Measurements from ENCODE around the gene GRM7. TPM values are rescaled to one million over a fixed set of nuclear protein-coding genes. Genes with fewer than 3 reads are reported as not detected.

Gene GRM7
- total RNA-seq, 1 experiment from 2014 or later = not detected

DNA sequence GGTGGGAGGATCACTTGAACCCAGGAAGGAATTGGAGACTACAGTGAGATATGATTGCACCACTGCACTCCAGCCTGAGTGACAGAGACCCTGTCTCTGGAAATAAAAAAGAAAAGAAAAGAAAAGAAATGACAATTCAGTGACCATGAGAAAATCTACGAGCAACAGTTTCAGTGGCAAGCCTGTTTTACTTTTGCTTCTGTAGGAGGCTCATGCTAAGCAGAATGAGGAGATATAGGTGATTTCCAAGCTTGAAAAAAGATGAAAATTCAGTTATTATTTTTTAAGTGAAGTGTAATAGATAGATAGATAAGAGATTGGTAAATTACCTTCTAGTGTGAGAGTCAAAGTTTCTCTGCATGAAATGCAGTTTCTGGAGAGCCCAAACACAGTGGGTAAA lies 651.1 kb downstream of the GRM7 start:
- H3K27ac ChIP-seq (ENCODE audit: low read depth, low read length, poor library complexity, severe bottlenecking) = no peak overlapping the region
- H3K36me3 ChIP-seq (ENCODE audit: insufficient read depth, low read length, poor library complexity, severe bottlenecking) = no peaks in the 10 kb centered on the region
- ChIA-PET POLR2A (ENCODE audit: low non-redundant PET) (interaction anchor here (0.6 kb wide), 1 partner anchor 330 kb away, joined by 3 read pairs; no protein-coding TSS in a partner anchor), CTCF (no interaction called here)
- intact Hi-C loops (cut with micrococcal nuclease; ENCODE audit: unreplicated experiment) = no loop called here
- H3K27me3 ChIP-seq (replicated peaks; ENCODE audit: insufficient read depth, low read depth, low read length, poor library complexity) = no peaks in the 10 kb centered on the region
- H3K4me1 ChIP-seq (ENCODE audit: insufficient read depth, low read length, poor library complexity, severe bottlenecking) = no peaks in the 10 kb centered on the region
- no TSS peak for BruUV-seq (replicated peaks)
- TF ChIP-seq EZH2 (IDR thresholded peaks at IDR 0.05; ENCODE audit: borderline replicate concordance, low read depth, low read length, poor library complexity, severe bottlenecking) = no peak
- TF ChIP-seq, protein P1, sequence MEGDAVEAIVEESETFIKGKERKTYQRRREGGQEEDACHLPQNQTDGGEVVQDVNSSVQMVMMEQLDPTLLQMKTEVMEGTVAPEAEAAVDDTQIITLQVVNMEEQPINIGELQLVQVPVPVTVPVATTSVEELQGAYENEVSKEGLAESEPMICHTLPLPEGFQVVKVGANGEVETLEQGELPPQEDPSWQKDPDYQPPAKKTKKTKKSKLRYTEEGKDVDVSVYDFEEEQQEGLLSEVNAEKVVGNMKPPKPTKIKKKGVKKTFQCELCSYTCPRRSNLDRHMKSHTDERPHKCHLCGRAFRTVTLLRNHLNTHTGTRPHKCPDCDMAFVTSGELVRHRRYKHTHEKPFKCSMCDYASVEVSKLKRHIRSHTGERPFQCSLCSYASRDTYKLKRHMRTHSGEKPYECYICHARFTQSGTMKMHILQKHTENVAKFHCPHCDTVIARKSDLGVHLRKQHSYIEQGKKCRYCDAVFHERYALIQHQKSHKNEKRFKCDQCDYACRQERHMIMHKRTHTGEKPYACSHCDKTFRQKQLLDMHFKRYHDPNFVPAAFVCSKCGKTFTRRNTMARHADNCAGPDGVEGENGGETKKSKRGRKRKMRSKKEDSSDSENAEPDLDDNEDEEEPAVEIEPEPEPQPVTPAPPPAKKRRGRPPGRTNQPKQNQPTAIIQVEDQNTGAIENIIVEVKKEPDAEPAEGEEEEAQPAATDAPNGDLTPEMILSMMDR (conservative IDR thresholded peaks at IDR 0.05; ENCODE audit: low read depth, low read length) = no peak
- no peak for DNase-seq (ENCODE audit: low spot score)
- no peak overlapping the region for H3K4me3 ChIP-seq (ENCODE audit: low read depth, low read length, poor library complexity, severe bottlenecking)
- H3K9me3 ChIP-seq (ENCODE audit: low read depth, low read length, poor library complexity, severe bottlenecking) = no peaks in the 10 kb centered on the region

DNA sequence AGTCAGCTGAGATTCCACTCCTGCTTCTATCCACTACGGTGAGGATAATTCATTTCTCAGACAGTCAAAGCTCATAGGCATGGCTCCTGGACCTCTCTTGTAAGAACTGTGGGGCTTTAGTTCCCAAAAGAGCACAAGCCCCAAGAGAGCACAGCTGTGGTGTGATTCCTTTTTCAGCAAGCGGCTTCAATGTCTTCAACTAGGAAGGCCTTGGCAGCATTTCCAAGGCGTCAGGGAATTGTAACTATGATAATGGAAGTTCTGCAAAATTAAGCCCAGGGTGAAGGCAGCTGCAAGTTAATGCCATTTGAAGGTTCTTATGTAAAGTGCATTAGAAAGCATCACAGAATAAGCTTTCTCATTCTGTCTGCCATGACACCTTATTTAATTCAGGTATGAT lies 657.1 kb downstream of the GRM7 start:
- intact Hi-C loops (cut with micrococcal nuclease; ENCODE audit: unreplicated experiment) = no loop called here
- BruUV-seq (replicated peaks) = no TSS peak
- DNase-seq (ENCODE audit: low spot score) = no peak
- H3K4me3 ChIP-seq (ENCODE audit: low read depth, low read length, poor library complexity, severe bottlenecking) = no peak overlapping the region
- TF ChIP-seq, protein P1 (conservative IDR thresholded peaks at IDR 0.05; ENCODE audit: low read depth, low read length) = no peak
- TF ChIP-seq EZH2 (IDR thresholded peaks at IDR 0.05; ENCODE audit: borderline replicate concordance, low read depth, low read length, poor library complexity, severe bottlenecking) = no peak
- CTCF ChIA-PET = no interaction called here
- no peaks in the 10 kb centered on the region for H3K9me3 ChIP-seq (ENCODE audit: low read depth, low read length, poor library complexity, severe bottlenecking)
- POLR2A ChIA-PET (ENCODE audit: low non-redundant PET) = no interaction called here
- H3K27ac ChIP-seq (ENCODE audit: low read depth, low read length, poor library complexity, severe bottlenecking) = no peak overlapping the region
- peaks cover 3% of the 10 kb centered on the region for H3K4me1 ChIP-seq (ENCODE audit: insufficient read depth, low read length, poor library complexity, severe bottlenecking)
- H3K36me3 ChIP-seq (ENCODE audit: insufficient read depth, low read length, poor library complexity, severe bottlenecking) = no peaks in the 10 kb centered on the region
- H3K27me3 ChIP-seq (replicated peaks; ENCODE audit: insufficient read depth, low read depth, low read length, poor library complexity) = no peaks in the 10 kb centered on the region

DNA sequence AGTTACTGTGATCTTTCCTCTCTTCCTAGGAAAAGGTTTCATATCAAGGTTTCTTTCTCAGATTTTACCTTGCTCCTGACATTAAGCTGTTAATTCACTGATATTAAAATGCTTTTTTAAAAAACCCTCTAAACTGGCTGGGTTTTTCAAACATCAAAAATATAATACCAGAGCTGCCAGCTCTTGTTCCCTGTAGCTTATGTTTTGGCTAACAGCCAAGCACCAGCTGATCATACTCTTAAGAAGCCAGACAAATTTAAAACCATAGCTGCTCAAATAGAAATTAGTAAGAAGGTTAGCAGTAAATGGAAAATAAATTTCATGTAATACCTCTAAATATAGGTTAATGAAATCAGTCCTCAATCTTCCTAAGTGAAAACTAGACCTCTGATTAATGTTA lies 657.5 kb downstream of the GRM7 start:
- TF ChIP-seq EZH2 (IDR thresholded peaks at IDR 0.05; ENCODE audit: borderline replicate concordance, low read depth, low read length, poor library complexity, severe bottlenecking) = no peak
- TF ChIP-seq, protein P1 (conservative IDR thresholded peaks at IDR 0.05; ENCODE audit: low read depth, low read length) = no peak
- Histone ChIP-seq H3K27ac (ENCODE audit: low read depth, low read length, poor library complexity, severe bottlenecking) (no peak overlapping the region), H3K4me3 (ENCODE audit: low read depth, low read length, poor library complexity, severe bottlenecking) (no peak overlapping the region), H3K4me1 (ENCODE audit: insufficient read depth, low read length, poor library complexity, severe bottlenecking) (peaks cover 3% of the 10 kb centered on the region), H3K9me3 (ENCODE audit: low read depth, low read length, poor library complexity, severe bottlenecking) (no peaks in the 10 kb centered on the region), H3K36me3 (ENCODE audit: insufficient read depth, low read length, poor library complexity, severe bottlenecking) (no peaks in the 10 kb centered on the region), H3K27me3 (replicated peaks; ENCODE audit: insufficient read depth, low read depth, low read length, poor library complexity) (no peaks in the 10 kb centered on the region)
- peak; percentile 29 for DNase-seq (ENCODE audit: low spot score)
- no TSS peak for BruUV-seq (replicated peaks)
- CTCF ChIA-PET = no interaction called here
- intact Hi-C loops (cut with micrococcal nuclease; ENCODE audit: unreplicated experiment) = no loop called here
- POLR2A ChIA-PET (ENCODE audit: low non-redundant PET) = no interaction called here

Measured in A673 (cell line).